ENCODE results near the gene GCK. TPM values are rescaled to one million over a fixed set of nuclear protein-coding genes. Genes with fewer than 3 reads are reported as not detected.

GCK gene
- total RNA-seq, 3 donors from 2014 or later (not counting 1 experiment from before 2014, with no cell fraction given): not detected

GRCh38 chr7:44226396-44226753, 37.1 kb upstream of the GCK start:
- Mint-ChIP-seq H3K4me3 (no peak overlapping the region), H3K4me1 (no peaks in the 10 kb centered on the region), H3K9me3 (no peaks in the 10 kb centered on the region), H3K27ac (no peak overlapping the region), H3K36me3 (no peaks in the 10 kb centered on the region), H3K27me3 (ENCODE audit: low read depth in 2 of 2) (peaks cover 0 to 5% of the 10 kb centered on the region in 2 donors)
- Histone ChIP-seq H3K27me3 (ENCODE audit: control insufficient read depth, insufficient read depth, low read length) (no peaks in the 10 kb centered on the region), H3K36me3 (ENCODE audit: control insufficient read depth, insufficient read depth, low read length) (no peaks in the 10 kb centered on the region), H3K4me1 (ENCODE audit: control insufficient read depth, insufficient read depth, low read length) (no peaks in the 10 kb centered on the region), H3K9me3 (ENCODE audit: control insufficient read depth, insufficient read depth, low read length) (no peaks in the 10 kb centered on the region), H3K27ac (ENCODE audit: low read length) (no peak overlapping the region), H3K4me3 (ENCODE audit: low read length) (no peak overlapping the region)
- 75% methylated on average over 17 of the region's 17 CpGs for WGBS (ENCODE audit: insufficient coverage)
- intact Hi-C loops (cut with micrococcal nuclease): no loop called here
- DNase-seq (no peak), ATAC-seq (no peak)
- no peak for TF ChIP-seq CTCF (IDR thresholded peaks at IDR 0.05)

DNA sequence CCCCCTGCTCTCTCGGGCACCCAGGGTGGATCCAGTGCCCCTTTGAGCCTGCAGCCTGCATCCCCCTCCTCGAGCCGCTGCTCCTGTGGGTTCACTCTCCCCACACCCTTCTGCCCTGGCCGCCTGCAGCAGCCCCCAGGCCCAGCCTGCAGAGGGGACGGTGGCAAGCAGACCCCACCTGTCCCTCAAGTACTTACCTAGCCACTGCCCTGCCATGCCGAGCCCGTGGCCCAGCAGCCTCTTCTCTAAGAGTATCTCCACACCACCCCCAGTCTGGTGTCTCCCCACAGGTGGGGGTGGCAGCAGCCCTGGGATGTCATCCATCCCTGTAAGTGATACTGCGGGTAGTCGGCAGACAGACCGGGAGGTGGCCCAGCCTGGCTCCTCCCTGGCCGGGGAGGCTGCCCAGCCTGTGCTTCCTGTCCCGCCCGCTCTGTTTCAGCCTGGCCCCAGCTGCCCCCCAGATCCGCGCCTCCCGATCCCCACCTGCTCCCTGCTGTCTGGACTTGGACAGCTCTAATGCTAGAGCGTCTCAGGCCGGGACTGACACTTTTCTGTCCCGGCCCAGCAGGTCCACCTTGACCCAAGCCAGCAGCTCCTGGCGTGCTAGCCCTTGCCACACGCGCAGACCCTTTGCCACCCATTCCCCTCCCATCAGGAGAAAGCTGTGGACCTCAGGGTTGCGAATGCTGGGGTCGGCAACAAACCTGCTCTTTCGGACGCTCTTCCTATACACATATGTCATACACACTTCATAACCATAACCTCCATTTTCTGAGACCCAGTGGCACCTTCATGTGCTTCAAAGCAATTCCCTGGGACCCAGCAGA, 36.5 kb upstream of the GCK start:
- no peak overlapping the region for H3K4me3 ChIP-seq (ENCODE audit: low read length)
- no peak overlapping the region for H3K27ac ChIP-seq (ENCODE audit: low read length)
- no peaks in the 10 kb centered on the region for H3K4me1 ChIP-seq (ENCODE audit: control insufficient read depth, insufficient read depth, low read length)
- H3K27me3 Mint-ChIP-seq (ENCODE audit: low read depth in 2 of 2): peaks cover 0 to 5% of the 10 kb centered on the region in 2 donors
- TF ChIP-seq CTCF (IDR thresholded peaks at IDR 0.05): no peak
- no peaks in the 10 kb centered on the region for H3K9me3 Mint-ChIP-seq
- H3K9me3 ChIP-seq (ENCODE audit: control insufficient read depth, insufficient read depth, low read length): no peaks in the 10 kb centered on the region
- no peak overlapping the region for H3K27ac Mint-ChIP-seq
- DNase-seq: no peak
- no peaks in the 10 kb centered on the region for H3K36me3 Mint-ChIP-seq
- ATAC-seq: no peak
- H3K36me3 ChIP-seq (ENCODE audit: control insufficient read depth, insufficient read depth, low read length): no peaks in the 10 kb centered on the region
- no peak overlapping the region for H3K4me3 Mint-ChIP-seq
- WGBS (ENCODE audit: insufficient coverage): 81% methylated on average over 26 of the region's 26 CpGs
- H3K27me3 ChIP-seq (ENCODE audit: control insufficient read depth, insufficient read depth, low read length): no peaks in the 10 kb centered on the region
- intact Hi-C loops (cut with micrococcal nuclease): no loop called here
- no peaks in the 10 kb centered on the region for H3K4me1 Mint-ChIP-seq

DNA sequence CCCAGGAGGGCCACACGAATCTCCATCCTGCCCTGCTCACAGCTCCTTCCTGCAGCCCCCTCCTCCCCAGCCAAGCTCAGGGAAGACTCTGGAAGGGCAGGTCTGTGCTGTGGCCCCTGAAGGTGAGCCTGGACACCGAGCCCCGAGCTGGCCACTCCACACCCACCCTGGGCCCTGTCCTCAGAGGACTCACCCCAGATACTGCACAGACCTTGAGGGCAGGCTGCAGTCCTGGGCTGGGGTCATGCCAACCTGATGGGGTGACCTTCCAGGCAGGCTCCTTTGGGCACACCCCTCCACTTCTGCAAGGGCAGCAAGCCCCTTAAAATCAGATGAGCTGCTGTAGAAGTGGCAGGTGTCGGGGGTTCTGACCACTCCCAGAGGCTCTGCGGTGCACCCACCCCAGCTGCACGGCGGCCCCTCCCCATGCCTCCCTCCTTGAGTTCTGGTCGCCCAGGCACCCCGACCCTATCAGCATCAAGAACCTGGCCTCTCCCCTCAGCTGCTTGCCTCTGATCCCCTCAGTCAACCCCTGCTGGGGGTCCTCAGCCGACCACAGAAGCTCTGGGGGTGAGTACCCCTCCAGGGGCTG, 35.8 kb upstream of the GCK start:
- DNase-seq (no peak), ATAC-seq (no peak)
- intact Hi-C loops (cut with micrococcal nuclease): no loop called here
- Mint-ChIP-seq H3K4me1 (no peaks in the 10 kb centered on the region), H3K27ac (no peak overlapping the region), H3K4me3 (no peak overlapping the region), H3K9me3 (no peaks in the 10 kb centered on the region), H3K27me3 (ENCODE audit: low read depth in 2 of 2) (peaks cover 0 to 5% of the 10 kb centered on the region in 2 donors), H3K36me3 (no peaks in the 10 kb centered on the region)
- WGBS (ENCODE audit: insufficient coverage): 80% methylated on average over 10 of the region's 10 CpGs
- Histone ChIP-seq H3K27me3 (ENCODE audit: control insufficient read depth, insufficient read depth, low read length) (no peaks in the 10 kb centered on the region), H3K4me1 (ENCODE audit: control insufficient read depth, insufficient read depth, low read length) (no peaks in the 10 kb centered on the region), H3K4me3 (ENCODE audit: low read length) (no peak overlapping the region), H3K27ac (ENCODE audit: low read length) (no peak overlapping the region), H3K9me3 (ENCODE audit: control insufficient read depth, insufficient read depth, low read length) (no peaks in the 10 kb centered on the region), H3K36me3 (ENCODE audit: control insufficient read depth, insufficient read depth, low read length) (no peaks in the 10 kb centered on the region)
- TF ChIP-seq CTCF (IDR thresholded peaks at IDR 0.05): no peak
